ENCODE results near the gene MGAT5. TPM values are rescaled to one million over a fixed set of nuclear protein-coding genes. Genes with fewer than 3 reads are reported as not detected.

MGAT5 gene
- total and polyA plus RNA-seq, 5 donors: 29.0 to 156 (median 126) TPM

- Histone ChIP-seq H3K27ac (ENCODE audit: low read length) (no peak overlapping the region), H3K4me3 (ENCODE audit: low read length) (no peak overlapping the region), H3K27me3 (ENCODE audit: control insufficient read depth, insufficient read depth) (no peaks in the 10 kb centered on the region), H3K9me3 (ENCODE audit: control insufficient read depth, low read length) (no peaks in the 10 kb centered on the region), H3K4me1 (ENCODE audit: control insufficient read depth, insufficient read depth, low read length) (peaks cover 6% of the 10 kb centered on the region)
- DNase-seq (no peak), ATAC-seq (no peak)
- WGBS: 86% methylated on average over 4 of the region's 4 CpGs
- intact Hi-C loops (cut with DNase I): no loop called here
Measured at GRCh38 chr2:134277223-134277622, 23.4 kb downstream of the MGAT5 start.

- DNase-seq (peak in 1 of 3 donors; percentile 59), ATAC-seq (no peak)
- intact Hi-C loops (cut with DNase I): no loop called here
- Histone ChIP-seq H3K4me1 (ENCODE audit: control insufficient read depth, insufficient read depth, low read length) (peaks cover 6% of the 10 kb centered on the region), H3K27ac (ENCODE audit: low read length) (no peak overlapping the region), H3K4me3 (ENCODE audit: low read length) (no peak overlapping the region), H3K9me3 (ENCODE audit: control insufficient read depth, low read length) (no peaks in the 10 kb centered on the region), H3K27me3 (ENCODE audit: control insufficient read depth, insufficient read depth) (no peaks in the 10 kb centered on the region)
- WGBS: 45% methylated on average over 1 of the region's 1 CpG
Measured at GRCh38 chr2:134278553-134278952, 24.7 kb downstream of the MGAT5 start.

- 65% methylated on average over 3 of the region's 3 CpGs for WGBS
- DNase-seq (no peak), ATAC-seq (peak in 1 of 2 donors; percentile 58)
- Histone ChIP-seq H3K27ac (ENCODE audit: low read length) (peak overlapping the region; percentile 23), H3K4me1 (ENCODE audit: control insufficient read depth, insufficient read depth, low read length) (peaks cover 5% of the 10 kb centered on the region), H3K4me3 (ENCODE audit: low read length) (no peak overlapping the region), H3K27me3 (ENCODE audit: control insufficient read depth, insufficient read depth) (no peaks in the 10 kb centered on the region), H3K9me3 (ENCODE audit: control insufficient read depth, low read length) (no peaks in the 10 kb centered on the region)
- intact Hi-C loops (cut with DNase I): no loop called here
Measured at GRCh38 chr2:134279417-134279816, 25.5 kb downstream of the MGAT5 start.

GRCh38 chr2:134280231-134280630 is 26.4 kb downstream of the MGAT5 start:
- H3K4me3 ChIP-seq (ENCODE audit: low read length): no peak overlapping the region
- no peak for ATAC-seq
- DNase-seq: no peak
- 69% methylated on average over 5 of the region's 5 CpGs for WGBS
- H3K27ac ChIP-seq (ENCODE audit: low read length): peak overlapping the region; percentile 78
- no peaks in the 10 kb centered on the region for H3K9me3 ChIP-seq (ENCODE audit: control insufficient read depth, low read length)
- H3K4me1 ChIP-seq (ENCODE audit: control insufficient read depth, insufficient read depth, low read length): peaks cover 5% of the 10 kb centered on the region
- H3K27me3 ChIP-seq (ENCODE audit: control insufficient read depth, insufficient read depth): no peaks in the 10 kb centered on the region
- intact Hi-C loops (cut with DNase I): no loop called here

GRCh38 chr2:134280726-134281125 is 26.9 kb downstream of the MGAT5 start:
- Histone ChIP-seq H3K27me3 (ENCODE audit: control insufficient read depth, insufficient read depth) (no peaks in the 10 kb centered on the region), H3K27ac (ENCODE audit: low read length) (no peak overlapping the region), H3K4me1 (ENCODE audit: control insufficient read depth, insufficient read depth, low read length) (peaks cover 5% of the 10 kb centered on the region), H3K9me3 (ENCODE audit: control insufficient read depth, low read length) (no peaks in the 10 kb centered on the region), H3K4me3 (ENCODE audit: low read length) (no peak overlapping the region)
- intact Hi-C loops (cut with DNase I): no loop called here
- ATAC-seq: no peak
- WGBS: 87% methylated on average over 4 of the region's 4 CpGs
- DNase-seq: no peak

- no peaks in the 10 kb centered on the region for H3K27me3 ChIP-seq (ENCODE audit: control insufficient read depth, insufficient read depth)
- H3K4me3 ChIP-seq (ENCODE audit: low read length): no peak overlapping the region
- intact Hi-C loops (cut with DNase I): no loop called here
- peaks cover 5% of the 10 kb centered on the region for H3K4me1 ChIP-seq (ENCODE audit: control insufficient read depth, insufficient read depth, low read length)
- WGBS: 68% methylated on average over 5 of the region's 5 CpGs
- no peak for ATAC-seq
- H3K9me3 ChIP-seq (ENCODE audit: control insufficient read depth, low read length): no peaks in the 10 kb centered on the region
- peak overlapping the region; percentile 19 for H3K27ac ChIP-seq (ENCODE audit: low read length)
- no peak for DNase-seq
Measured at GRCh38 chr2:134281815-134282419, 28.0 kb downstream of the MGAT5 start.

GRCh38 chr2:134282629-134283400 is 28.9 kb downstream of the MGAT5 start:
- DNase-seq (no peak), ATAC-seq (no peak)
- intact Hi-C loops (cut with DNase I): no loop called here
- no peak overlapping the region for H3K27ac ChIP-seq (ENCODE audit: low read length)
- 95% methylated on average over 4 of the region's 4 CpGs for WGBS
- no peak overlapping the region for H3K4me3 ChIP-seq (ENCODE audit: low read length)
- H3K27me3 ChIP-seq (ENCODE audit: control insufficient read depth, insufficient read depth): no peaks in the 10 kb centered on the region
- H3K4me1 ChIP-seq (ENCODE audit: control insufficient read depth, insufficient read depth, low read length): peaks cover 8% of the 10 kb centered on the region
- H3K9me3 ChIP-seq (ENCODE audit: control insufficient read depth, low read length): no peaks in the 10 kb centered on the region

GRCh38 chr2:134283661-134284060 is 29.8 kb downstream of the MGAT5 start:
- Histone ChIP-seq H3K4me1 (ENCODE audit: control insufficient read depth, insufficient read depth, low read length) (peaks cover 8% of the 10 kb centered on the region), H3K9me3 (ENCODE audit: control insufficient read depth, low read length) (no peaks in the 10 kb centered on the region), H3K27ac (ENCODE audit: low read length) (no peak overlapping the region), H3K27me3 (ENCODE audit: control insufficient read depth, insufficient read depth) (no peaks in the 10 kb centered on the region), H3K4me3 (ENCODE audit: low read length) (no peak overlapping the region)
- DNase-seq (peak in 1 of 3 donors; percentile 49), ATAC-seq (no peak)
- intact Hi-C loops (cut with DNase I): no loop called here
- WGBS: 89% methylated on average over 5 of the region's 5 CpGs

- no peak for DNase-seq
- peaks cover 8% of the 10 kb centered on the region for H3K4me1 ChIP-seq (ENCODE audit: control insufficient read depth, insufficient read depth, low read length)
- no peaks in the 10 kb centered on the region for H3K27me3 ChIP-seq (ENCODE audit: control insufficient read depth, insufficient read depth)
- intact Hi-C loops (cut with DNase I): no loop called here
- no peak for ATAC-seq
- no peak overlapping the region for H3K27ac ChIP-seq (ENCODE audit: low read length)
- WGBS: 97% methylated on average over 1 of the region's 1 CpG
- H3K9me3 ChIP-seq (ENCODE audit: control insufficient read depth, low read length): no peaks in the 10 kb centered on the region
- no peak overlapping the region for H3K4me3 ChIP-seq (ENCODE audit: low read length)
Measured at GRCh38 chr2:134284119-134284670, 30.3 kb downstream of the MGAT5 start.

- no peaks in the 10 kb centered on the region for H3K27me3 ChIP-seq (ENCODE audit: control insufficient read depth, insufficient read depth)
- no peak overlapping the region for H3K4me3 ChIP-seq (ENCODE audit: low read length)
- WGBS: 72% methylated on average over 2 of the region's 2 CpGs
- no peak for ATAC-seq
- no peaks in the 10 kb centered on the region for H3K9me3 ChIP-seq (ENCODE audit: control insufficient read depth, low read length)
- no peak for DNase-seq
- intact Hi-C loops (cut with DNase I): no loop called here
- no peak overlapping the region for H3K27ac ChIP-seq (ENCODE audit: low read length)
- peaks cover 12% of the 10 kb centered on the region for H3K4me1 ChIP-seq (ENCODE audit: control insufficient read depth, insufficient read depth, low read length)
Measured at GRCh38 chr2:134287323-134287722, 33.5 kb downstream of the MGAT5 start.

GRCh38 chr2:134288814-134289213 is 34.9 kb downstream of the MGAT5 start:
- ATAC-seq (peak; percentile 20 to 30), DNase-seq (no peak)
- no peaks in the 10 kb centered on the region for H3K27me3 ChIP-seq (ENCODE audit: control insufficient read depth, insufficient read depth)
- H3K4me1 ChIP-seq (ENCODE audit: control insufficient read depth, insufficient read depth, low read length): peaks cover 12% of the 10 kb centered on the region
- WGBS: 92% methylated on average over 3 of the region's 3 CpGs
- no peak overlapping the region for H3K27ac ChIP-seq (ENCODE audit: low read length)
- H3K9me3 ChIP-seq (ENCODE audit: control insufficient read depth, low read length): no peaks in the 10 kb centered on the region
- no peak overlapping the region for H3K4me3 ChIP-seq (ENCODE audit: low read length)
- intact Hi-C loops (cut with DNase I): no loop called here
